ENCODE results near the gene FURIN.

DNA sequence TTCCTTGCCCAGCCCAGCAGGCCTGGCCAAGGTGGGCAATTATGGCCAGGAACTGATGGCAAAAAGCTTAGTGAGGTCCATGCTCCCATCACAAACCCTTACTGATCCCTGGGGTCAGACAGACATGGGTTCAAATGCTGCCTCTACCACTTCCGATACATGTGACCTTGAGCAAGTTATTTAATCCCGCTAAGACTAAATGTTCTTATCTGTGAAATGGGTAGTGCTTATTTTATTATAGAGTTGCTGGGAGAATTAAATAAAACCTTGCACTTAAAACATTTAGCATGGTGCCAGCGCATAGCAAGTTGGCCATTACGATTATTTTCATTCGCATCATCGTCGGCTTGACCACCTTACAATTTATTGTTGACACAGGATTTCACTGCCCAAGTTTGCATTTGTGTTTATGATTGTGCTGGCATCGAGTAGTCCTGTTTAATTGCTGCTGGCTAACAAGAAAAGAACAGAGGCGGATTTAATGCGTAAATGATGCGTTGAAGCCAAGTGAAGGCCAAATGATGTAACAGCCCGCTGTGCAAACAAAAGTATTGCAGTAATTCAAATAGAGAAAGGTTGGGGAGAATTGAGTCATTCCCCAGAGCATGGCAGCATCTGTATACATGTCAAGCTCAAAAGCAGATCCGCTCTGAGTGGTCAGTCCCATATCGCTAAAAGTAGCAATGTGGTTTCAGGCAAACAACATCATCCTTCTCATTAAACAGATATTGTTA, 7.3 kb upstream of the FURIN start:
- TF ChIP-seq CTCF (conservative IDR thresholded peaks at IDR 0.05 in 1 of 2, IDR thresholded peaks at IDR 0.05 in 1 of 2; ENCODE audit: extremely low read depth in 1 of 2, insufficient read depth in 1 of 2, low read depth in 1 of 2, low read length in 2 of 2) (no peak), EZH2 (IDR thresholded peaks at IDR 0.05; ENCODE audit: borderline replicate concordance, low read length) (no peak)
